HG03521 (cell line): ENCODE data around the gene SEMA6A.
"Not testable (repeated sequence)": the region's sequence is repeated elsewhere in the genome, so short reads cannot be mapped to it uniquely, and the experiment has no call there.

Source experiments
- ATAC-seq: cut with Tn5 transposase; IDR thresholded peaks from one replicate; pipeline ENCODE4 v1.9.1; 2021; ENCODE audit warnings: mild to moderate bottlenecking, moderate library complexity; ENCODE audit not compliant: unreplicated experiment

The SEMA6A gene

DNA sequence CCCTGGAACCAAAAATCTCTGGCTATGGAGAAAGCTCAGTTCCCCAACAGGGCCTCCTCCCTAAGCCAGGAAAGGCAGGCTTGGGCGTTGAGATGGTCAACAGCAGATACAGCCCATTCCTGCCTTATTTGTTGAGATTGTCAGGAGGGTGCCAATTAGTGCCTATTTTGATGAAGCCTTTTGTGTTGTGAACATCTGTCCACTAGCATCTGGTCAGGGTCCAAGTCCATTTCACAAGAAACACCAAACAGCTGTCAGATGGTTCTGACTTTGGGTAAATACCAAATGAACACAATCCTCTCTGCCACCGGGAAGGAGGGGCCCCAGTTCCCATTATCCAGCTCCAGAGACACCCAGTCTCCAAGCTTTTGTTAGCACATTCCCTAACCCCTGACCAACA is 19.9 kb downstream of the SEMA6A start:
- ATAC-seq = no peak

DNA sequence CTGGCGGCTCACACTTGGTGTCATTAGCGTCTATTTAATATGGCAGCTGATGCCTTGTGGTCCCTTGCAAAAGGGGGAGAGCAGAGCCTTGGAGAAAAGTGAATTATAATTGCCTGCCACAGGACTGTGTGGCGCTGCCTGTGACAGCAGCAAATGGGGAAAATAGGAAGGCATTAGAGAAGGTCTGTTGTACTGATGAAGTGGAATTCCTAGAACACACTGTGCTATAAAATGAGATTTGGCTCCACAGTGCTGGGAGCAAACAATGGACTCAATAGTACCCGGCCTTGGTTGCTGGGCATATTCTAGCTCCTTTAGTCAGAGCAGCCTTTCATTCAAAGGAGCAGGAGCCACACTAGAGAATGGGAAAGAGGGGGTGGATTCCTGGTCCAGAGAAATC is 21.3 kb downstream of the SEMA6A start:
- no peak for ATAC-seq

DNA sequence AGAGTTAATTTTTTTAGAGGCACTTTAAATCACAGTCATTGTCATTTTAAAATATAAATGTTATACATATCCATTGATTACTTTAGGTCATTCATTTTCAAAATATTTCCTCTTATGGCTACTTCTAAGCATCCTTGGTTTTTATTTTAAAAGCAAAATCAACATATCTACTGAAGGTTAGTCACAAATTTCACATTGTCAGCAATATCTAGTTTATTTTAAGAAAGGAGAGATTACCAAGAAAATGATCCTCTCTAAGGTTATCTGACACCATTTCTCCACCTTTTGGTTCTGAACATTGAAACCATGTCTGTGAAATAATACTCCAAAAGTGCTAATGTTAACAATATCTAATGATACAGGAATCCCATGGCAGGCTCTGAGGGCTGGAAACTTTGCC is 24.5 kb downstream of the SEMA6A start:
- no peak for ATAC-seq

DNA sequence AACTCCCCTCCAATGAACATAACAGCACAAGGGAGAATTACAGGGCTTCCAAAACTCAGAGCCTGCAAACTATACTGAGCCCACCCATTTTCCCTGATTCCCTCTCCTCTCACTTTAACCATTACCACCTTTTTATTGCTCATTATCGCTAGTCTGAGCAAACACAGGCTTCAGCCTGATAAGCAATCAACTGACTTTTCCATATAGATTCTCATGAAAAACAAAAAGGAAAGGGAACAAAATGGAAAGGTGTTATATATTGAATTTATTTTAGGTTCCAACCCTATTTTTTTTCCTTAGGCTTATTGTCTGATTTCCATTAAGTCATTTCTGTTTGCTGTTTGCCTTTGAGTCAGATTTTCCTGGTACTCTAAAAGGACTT is 27.9 kb downstream of the SEMA6A start:
- no peak for ATAC-seq

DNA sequence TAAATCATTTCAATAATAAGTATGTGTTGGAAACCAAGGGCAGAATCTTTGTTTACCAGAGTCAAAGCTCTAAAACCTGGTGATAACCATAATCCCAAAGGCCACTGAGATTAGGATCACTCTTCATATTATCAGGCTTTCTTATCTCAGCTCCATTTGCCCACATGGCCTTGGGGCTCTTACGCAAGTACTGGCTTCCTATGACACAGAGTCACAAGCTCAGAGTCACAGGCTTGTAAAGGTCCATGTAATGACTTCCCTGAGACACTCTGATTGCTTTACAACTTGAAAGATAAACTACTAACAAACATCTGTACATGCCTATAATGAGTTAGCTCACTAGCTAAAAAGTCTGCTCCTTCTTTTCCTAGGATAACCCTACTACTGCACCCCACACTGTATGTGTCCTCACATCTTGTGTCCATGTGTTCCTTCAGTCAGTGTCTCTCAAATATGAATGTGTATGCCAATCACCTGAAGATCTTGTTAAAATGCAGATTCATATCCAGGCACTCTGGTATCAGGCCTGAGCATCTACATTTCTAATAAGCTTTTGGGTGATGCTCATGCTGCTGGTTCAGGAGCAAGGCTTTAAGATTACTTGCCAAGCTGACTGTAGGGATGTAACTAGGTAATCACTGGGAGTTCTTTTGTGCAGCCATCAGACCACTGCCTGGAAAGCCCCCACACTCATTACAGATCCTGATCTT is 28.4 kb downstream of the SEMA6A start:
- ATAC-seq = no peak

DNA sequence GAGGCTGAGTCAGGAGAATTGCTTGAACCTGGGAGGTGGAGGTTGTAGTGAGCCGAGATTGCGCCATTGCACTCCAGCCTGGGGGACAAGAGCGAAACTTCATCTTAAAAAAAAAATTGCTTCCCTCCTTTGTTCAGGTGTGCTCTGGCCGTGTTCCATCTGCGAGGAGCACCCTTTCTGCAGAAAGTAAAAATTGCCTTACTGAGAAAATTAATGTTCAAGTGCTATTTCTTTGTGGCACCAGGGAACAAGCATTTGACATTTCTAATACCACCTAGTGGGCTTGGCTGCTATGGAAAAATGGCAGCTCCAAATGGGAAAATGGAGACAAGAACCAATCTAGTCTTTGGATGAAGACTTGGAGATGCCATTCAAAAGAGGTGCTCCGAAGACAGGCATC is 29.2 kb downstream of the SEMA6A start:
- not testable (repeated sequence) for ATAC-seq

DNA sequence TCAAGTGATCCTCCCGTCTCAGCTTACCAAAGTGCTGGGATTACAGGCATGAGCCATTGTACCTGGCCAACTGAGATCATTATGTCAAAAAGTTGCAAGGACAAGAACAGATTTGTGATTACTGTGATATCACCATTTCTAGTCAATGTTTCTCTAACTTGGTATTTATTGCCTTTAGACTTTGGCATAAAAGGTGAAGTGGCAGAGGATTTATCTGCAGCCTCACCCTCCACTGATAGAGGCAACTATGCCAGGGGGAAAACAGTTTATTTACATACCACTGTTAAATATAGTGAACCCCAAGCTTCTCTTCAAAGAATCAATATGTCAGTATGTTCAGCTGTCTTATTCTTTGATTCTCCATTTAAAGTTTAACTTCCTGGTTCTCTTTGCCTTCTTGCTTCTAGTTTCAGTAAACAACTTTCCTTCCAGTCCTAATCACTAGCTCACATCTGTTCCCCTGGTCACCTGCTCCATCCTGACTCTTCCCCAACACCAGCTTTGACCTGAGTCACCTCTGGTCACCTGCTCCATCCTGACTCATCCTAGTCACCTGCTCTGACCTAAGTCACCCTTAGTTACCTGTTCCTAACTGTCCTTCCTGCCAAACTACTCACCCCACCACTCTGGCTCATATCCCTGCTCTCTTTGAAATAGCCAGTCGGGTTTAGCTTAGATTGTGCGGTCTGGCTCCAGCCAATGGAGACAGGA is 29.9 kb downstream of the SEMA6A start:
- ATAC-seq = no peak

DNA sequence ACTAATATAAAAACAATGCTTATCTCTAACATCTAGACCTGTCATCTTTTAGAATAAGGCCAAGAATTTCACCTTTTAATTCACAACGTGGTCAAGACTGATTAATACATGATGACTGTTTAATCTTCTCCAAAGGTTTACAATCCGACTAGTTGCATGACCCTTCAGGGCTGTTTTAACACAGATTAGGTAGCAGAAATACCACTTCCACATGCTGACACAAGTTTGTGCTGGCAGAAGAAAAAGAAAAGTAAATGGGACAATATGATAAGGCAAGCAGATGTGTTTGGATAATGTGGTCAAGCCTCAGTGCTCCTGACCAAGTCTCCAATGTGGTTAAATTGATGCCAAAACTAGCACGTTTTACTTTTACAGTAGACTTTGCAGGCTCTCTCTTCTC is 31.1 kb downstream of the SEMA6A start:
- no peak for ATAC-seq

DNA sequence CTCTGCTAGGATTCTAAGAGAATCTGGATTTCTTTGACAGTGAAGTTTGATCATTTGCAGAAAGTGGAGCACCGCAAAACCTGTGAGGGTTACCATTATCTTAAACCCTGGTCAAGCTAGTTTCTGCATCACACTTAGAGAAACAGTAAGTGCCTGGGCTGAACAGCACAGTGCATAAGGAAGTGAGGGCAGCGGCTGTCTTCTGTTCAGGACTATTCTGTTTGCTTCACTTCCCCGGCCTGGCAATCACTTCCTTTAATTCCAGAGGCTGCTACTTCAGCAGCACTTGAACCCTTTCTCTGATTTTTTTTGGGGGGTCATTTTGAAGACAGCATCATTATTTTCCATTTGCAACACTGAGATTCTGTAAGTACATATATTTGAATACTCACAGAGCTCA is 32.0 kb downstream of the SEMA6A start:
- no peak for ATAC-seq

DNA sequence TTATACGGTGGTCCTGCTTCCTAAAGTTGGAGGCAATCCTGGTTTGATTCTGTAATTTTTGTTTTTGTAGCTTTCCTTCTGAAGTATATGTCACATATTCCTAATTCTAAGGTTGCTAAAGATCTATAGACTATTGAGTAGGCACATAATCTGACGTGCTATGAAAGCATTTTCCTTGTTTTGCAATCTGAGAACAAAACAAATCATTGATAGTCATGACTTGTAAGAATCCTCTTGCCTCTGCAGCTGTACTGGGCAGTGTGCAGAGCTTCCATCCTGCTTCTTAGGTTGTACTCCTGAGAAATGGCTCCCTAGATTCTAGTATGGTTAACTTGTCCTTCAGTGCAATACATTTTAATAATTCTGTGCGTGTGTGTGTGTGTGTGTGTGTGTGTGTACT is 35.4 kb downstream of the SEMA6A start:
- ATAC-seq = no peak

DNA sequence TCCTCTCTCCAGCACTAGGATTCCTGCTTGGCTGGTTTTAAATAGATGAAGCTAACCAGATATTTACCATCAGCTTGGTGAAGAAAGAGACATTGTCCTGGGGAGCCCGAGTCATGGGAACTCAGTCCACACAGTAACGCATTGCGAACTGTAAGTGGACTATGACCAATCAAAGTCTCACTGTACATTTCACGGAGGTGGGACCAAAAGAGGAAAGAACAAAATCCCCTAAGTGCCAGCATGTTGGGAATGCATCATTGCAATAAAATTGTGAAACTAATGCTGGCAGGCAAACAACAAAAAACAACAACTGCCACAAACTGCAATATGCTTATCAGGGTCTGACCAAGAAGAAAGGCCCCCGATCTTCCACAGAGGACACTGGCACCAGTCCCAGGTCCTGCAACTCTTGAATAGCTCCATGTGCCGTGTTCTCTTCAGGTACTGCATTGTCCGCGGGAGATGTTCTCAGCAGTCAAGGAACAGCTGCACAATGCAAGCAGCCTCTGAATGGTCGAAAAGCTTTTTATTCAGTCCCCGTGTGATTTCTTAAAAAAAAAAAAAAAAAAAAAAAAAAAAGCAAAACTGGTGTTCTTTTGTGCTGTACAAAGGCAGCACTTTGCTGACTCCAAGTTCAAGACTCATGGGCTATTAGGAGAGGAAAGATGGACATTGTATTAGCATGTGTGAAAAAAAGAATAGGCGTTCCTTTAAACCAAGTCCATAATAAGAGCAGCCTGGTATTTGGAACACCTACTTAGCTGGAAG is 38.1 kb downstream of the SEMA6A start:
- no peak for ATAC-seq

DNA sequence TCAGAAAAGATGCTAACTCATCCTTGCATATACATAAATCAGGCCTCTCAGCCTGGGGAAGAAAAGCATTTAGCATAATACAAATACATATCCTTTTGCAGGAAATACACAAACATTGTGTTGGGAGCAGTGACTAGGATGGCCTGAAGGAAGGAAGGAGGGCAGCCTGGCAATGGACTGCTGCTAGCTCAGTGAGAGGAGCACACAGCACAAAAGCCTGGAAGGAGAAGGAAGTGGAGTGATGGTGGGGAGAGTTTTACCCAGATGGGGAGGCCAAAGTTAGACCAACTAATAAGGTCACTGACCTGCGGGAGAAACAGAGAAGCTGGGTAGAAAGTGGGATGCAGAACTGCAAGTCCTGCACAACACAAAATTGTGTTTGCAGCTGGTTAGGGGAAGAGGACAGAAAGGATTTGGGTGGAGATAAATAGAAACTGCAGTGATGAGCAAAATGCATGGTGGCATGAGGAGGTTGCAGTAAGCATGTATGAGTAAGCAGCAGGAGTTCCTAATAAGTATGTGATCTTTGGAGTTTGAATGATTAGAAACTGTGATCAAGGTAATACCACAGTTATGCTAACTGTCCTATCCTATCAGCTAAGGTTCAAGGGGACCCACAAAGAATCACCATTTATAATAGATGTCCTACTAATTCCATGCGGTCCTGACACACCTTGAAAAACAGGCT is 39.5 kb downstream of the SEMA6A start:
- ATAC-seq = no peak

DNA sequence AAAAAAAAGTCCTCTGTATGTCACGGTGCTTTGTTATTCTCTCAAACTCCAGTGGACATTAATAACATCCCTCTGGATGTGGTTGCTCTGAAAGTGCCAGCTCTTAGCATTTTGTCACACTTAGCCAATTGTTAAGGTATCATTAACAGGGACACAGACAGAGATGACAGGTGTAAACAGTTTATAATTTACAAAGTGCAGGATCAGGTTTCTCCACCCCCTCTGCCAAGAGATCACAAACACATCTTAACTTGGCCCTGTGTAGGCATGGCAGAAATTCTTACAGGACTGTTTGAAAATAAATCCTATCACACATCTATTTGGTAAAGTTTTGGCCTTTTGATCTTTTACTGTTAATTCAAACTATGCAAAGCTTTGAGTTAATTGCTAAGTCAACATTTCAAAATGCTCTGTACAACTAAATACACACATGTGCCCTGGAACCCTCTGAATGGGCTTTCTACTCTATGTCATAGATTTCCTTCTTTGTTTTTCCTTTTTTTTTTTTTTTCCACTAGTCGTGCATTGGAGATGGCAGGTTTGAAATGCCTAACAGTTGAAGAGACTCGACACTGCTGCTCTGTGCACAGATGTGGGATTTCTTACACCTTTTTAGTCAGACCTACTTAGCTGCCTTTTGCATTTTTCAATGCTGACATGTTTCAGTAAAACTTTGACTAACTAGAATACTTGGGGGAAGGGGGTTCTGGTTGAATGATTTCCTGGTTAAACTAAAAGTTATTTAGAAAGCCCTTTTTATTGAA is 41.7 kb downstream of the SEMA6A start:
- ATAC-seq = no peak

DNA sequence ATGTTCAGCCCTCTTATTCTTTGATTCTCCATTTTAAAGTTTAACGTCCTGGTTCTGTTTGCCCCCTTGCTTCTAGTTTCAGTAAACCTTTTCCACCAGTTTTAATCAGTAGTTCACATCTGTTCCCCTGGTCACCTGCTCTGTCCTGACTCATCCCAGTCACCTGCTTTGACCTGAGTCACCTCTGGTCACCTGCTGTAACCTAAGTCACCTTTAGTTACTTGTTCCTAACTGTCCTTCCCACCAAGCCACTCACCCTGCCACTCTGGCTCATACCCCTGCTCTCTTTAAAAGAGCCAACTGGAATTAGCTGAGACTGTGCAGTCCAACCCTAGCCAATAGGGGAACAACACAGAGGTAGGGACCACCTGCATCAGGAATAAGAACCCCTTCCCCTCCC is 43.0 kb downstream of the SEMA6A start:
- ATAC-seq = no peak

DNA sequence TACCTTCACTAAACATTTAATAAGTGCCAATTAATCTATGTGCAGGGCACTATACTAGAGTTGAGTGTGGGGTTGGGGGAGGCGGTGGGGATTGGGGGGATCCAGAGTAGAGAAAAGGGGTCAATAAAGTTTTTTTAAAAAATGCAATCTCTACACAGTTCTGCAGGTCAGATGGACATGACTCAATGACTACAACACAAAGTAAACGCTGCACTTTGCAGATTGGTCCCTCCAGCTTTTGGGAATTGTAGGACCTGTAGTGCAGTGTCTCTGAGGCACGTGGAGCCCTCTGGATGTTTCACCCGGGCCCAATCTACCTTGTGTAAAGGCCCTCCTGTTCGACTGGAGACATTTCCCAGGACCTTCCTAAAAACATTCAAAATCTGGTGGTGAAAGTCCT is 43.5 kb downstream of the SEMA6A start:
- ATAC-seq = no peak

DNA sequence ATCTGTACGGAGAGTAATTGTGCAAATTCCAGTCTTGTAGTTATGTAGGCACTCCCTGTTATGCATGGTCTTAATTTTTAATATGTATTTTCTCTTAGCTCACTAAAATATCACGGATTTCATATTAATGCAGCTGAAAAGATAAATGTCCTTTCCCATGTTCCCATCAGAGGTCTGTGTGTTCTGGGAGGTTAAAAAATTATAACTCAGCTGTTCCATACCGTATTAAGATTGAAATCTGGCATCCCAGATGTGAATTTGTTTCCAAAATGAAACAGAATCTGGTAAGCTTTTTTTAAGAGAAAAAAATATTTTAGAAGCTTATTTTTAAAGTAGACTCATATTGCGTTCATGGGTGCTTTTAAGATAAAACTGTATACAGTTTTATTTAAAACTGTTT is 44.3 kb downstream of the SEMA6A start:
- ATAC-seq = no peak

DNA sequence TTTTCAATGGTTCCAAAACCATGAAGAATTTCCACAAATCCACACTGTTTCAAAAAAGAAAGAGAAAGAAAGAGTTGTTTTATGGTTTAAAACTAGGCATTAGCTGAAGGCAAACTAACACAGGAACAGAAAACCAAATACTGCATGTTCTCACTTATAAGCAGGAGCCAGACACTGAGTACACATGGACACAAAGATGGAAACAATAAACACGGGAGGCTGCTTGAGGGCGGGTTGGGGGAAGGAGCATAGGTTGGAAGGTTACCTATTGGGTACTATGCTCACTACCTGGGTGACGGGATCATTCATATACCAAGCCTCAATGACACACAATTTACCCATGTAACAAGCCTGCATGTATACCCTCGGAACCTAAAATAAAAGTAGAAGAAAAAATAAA is 45.0 kb downstream of the SEMA6A start:
- no peak for ATAC-seq

DNA sequence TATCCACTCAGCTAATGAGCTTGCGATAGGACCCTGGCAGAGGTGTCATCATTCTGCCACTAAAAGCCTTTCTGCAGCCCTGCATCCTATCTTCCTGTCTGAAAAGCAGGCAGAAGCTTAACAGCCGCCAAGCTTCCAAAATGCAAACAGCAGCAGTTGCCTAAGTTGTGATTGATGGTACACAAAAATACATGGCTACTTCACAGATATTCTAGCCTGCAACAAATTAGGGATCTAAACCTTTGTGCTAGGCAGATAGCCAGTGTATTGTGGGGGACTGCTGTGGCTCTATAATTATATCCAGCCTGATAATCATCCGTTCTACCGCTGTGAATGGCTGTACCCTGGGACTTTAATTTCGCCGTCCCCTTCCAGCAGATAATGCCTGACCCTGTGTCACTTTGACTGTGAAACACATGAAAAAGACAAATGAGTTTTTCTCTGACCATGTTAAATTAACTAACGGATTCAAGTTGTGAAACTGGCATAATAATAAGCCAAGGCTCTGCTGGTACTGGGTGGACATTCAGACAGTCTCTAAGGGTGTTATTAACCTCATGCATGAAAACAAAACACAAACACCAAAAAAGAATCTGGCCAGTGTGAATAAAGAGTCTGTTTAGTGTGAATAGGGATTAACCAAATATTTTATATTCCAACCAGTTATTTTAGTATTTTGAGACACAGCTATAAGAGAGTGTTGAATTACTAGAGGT is 45.9 kb downstream of the SEMA6A start:
- no peak for ATAC-seq

DNA sequence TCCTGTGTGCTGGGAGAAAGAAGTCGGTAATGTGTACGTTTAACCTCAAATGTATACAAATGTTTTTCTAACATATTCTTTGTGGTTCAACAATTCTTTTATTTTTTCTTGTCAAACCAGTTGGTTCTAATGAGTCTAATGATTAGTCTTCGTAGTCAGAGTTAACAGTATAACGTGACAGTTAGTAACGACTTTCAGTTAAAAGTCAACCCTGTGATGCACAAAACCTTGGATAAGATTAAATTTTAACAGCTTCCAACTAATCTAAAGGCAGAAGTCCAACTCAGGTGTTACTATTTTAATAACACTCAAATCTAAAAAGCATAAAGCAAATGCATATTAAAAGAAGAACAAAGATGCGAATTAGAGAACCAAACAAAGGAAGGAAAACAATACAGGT is 47.0 kb downstream of the SEMA6A start:
- no peak for ATAC-seq

DNA sequence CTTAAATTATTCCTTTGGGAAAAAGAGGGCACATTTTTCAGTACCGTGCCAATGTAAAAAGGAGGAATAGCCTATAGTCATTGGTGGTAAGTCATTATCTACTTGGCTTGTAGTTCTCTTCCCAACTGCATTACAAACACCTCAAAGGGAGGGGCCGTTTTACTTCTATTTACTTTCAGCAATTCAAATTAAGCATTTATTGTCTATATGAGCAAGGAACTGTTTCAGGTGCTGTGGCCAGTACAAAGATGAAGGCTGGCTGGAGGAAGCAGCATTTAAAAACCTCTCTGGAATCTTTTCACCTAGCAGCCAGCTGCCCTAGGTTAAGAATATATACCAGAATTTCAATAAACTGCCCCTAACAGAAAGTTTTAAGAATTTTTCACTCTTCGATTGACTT is 48.9 kb downstream of the SEMA6A start:
- no peak for ATAC-seq
